ENCODE results near the gene PTPRO. TPM values are rescaled to one million over a fixed set of nuclear protein-coding genes. Genes with fewer than 3 reads are reported as not detected.

Gene PTPRO
- total and polyA plus RNA-seq, 9 donors, result 0.74 to 1.5 (median 1.0) TPM

GRCh38 chr12:15502211-15502610, 179.9 kb downstream of the PTPRO start:
- WGBS (ENCODE audit: insufficient coverage), result no CpG with 5 or more reads among the region's 2 CpGs
- H3K36me3 ChIP-seq (ENCODE audit: control insufficient read depth, insufficient read depth, low read length), result no peaks in the 10 kb centered on the region
- no peak for DNase-seq
- no peak overlapping the region for H3K27ac ChIP-seq (ENCODE audit: low read length)
- H3K4me3 ChIP-seq (ENCODE audit: low read length), result no peak overlapping the region
- no peaks in the 10 kb centered on the region for H3K27me3 ChIP-seq (ENCODE audit: control insufficient read depth, insufficient read depth, low read length)
- H3K9me3 ChIP-seq (replicated peaks; ENCODE audit: control insufficient read depth, low read depth, low read length), result no peaks in the 10 kb centered on the region
- no peaks in the 10 kb centered on the region for H3K4me1 ChIP-seq (ENCODE audit: control insufficient read depth, insufficient read depth, low read length)

GRCh38 chr12:15505616-15506015, 183.3 kb downstream of the PTPRO start:
- no peak overlapping the region for H3K27ac ChIP-seq (ENCODE audit: low read length)
- WGBS (ENCODE audit: insufficient coverage), result no CpG with 5 or more reads among the region's 4 CpGs
- H3K36me3 ChIP-seq (ENCODE audit: control insufficient read depth, insufficient read depth, low read length), result no peaks in the 10 kb centered on the region
- no peak overlapping the region for H3K4me3 ChIP-seq (ENCODE audit: low read length)
- no peaks in the 10 kb centered on the region for H3K27me3 ChIP-seq (ENCODE audit: control insufficient read depth, insufficient read depth, low read length)
- DNase-seq, result peak; percentile 25
- no peaks in the 10 kb centered on the region for H3K9me3 ChIP-seq (replicated peaks; ENCODE audit: control insufficient read depth, low read depth, low read length)
- H3K4me1 ChIP-seq (ENCODE audit: control insufficient read depth, insufficient read depth, low read length), result no peaks in the 10 kb centered on the region

- Histone ChIP-seq H3K4me3 (ENCODE audit: low read length) (no peak overlapping the region), H3K36me3 (ENCODE audit: control insufficient read depth, insufficient read depth, low read length) (no peaks in the 10 kb centered on the region), H3K9me3 (replicated peaks; ENCODE audit: control insufficient read depth, low read depth, low read length) (no peaks in the 10 kb centered on the region), H3K27ac (ENCODE audit: low read length) (no peak overlapping the region), H3K27me3 (ENCODE audit: control insufficient read depth, insufficient read depth, low read length) (no peaks in the 10 kb centered on the region), H3K4me1 (ENCODE audit: control insufficient read depth, insufficient read depth, low read length) (no peaks in the 10 kb centered on the region)
- WGBS (ENCODE audit: insufficient coverage), result no CpG with 5 or more reads among the region's 4 CpGs
- no peak for DNase-seq
Observed at GRCh38 chr12:15515010-15515409, 192.7 kb downstream of the PTPRO start.

GRCh38 chr12:15520083-15520482, 197.8 kb downstream of the PTPRO start:
- Histone ChIP-seq H3K27ac (ENCODE audit: low read length) (no peak overlapping the region), H3K36me3 (ENCODE audit: control insufficient read depth, insufficient read depth, low read length) (no peaks in the 10 kb centered on the region), H3K27me3 (ENCODE audit: control insufficient read depth, insufficient read depth, low read length) (no peaks in the 10 kb centered on the region), H3K4me3 (ENCODE audit: low read length) (no peak overlapping the region), H3K9me3 (replicated peaks; ENCODE audit: control insufficient read depth, low read depth, low read length) (no peaks in the 10 kb centered on the region), H3K4me1 (ENCODE audit: control insufficient read depth, insufficient read depth, low read length) (no peaks in the 10 kb centered on the region)
- no peak for DNase-seq
- no CpG with 5 or more reads among the region's 2 CpGs for WGBS (ENCODE audit: insufficient coverage)

GRCh38 chr12:15520844-15521243, 198.5 kb downstream of the PTPRO start:
- H3K9me3 ChIP-seq (replicated peaks; ENCODE audit: control insufficient read depth, low read depth, low read length), result no peaks in the 10 kb centered on the region
- H3K27me3 ChIP-seq (ENCODE audit: control insufficient read depth, insufficient read depth, low read length), result no peaks in the 10 kb centered on the region
- DNase-seq, result no peak
- no peak overlapping the region for H3K4me3 ChIP-seq (ENCODE audit: low read length)
- H3K4me1 ChIP-seq (ENCODE audit: control insufficient read depth, insufficient read depth, low read length), result no peaks in the 10 kb centered on the region
- WGBS (ENCODE audit: insufficient coverage), result 47% methylated on average over 3 of the region's 6 CpGs
- H3K36me3 ChIP-seq (ENCODE audit: control insufficient read depth, insufficient read depth, low read length), result no peaks in the 10 kb centered on the region
- H3K27ac ChIP-seq (ENCODE audit: low read length), result no peak overlapping the region

GRCh38 chr12:15522574-15523187, 200.4 kb downstream of the PTPRO start:
- no peaks in the 10 kb centered on the region for H3K9me3 ChIP-seq (replicated peaks; ENCODE audit: control insufficient read depth, low read depth, low read length)
- no peaks in the 10 kb centered on the region for H3K27me3 ChIP-seq (ENCODE audit: control insufficient read depth, insufficient read depth, low read length)
- no peak overlapping the region for H3K27ac ChIP-seq (ENCODE audit: low read length)
- WGBS (ENCODE audit: insufficient coverage), result no CpG with 5 or more reads among the region's 3 CpGs
- peak; percentile 71 for DNase-seq
- H3K4me3 ChIP-seq (ENCODE audit: low read length), result no peak overlapping the region
- no peaks in the 10 kb centered on the region for H3K4me1 ChIP-seq (ENCODE audit: control insufficient read depth, insufficient read depth, low read length)
- H3K36me3 ChIP-seq (ENCODE audit: control insufficient read depth, insufficient read depth, low read length), result no peaks in the 10 kb centered on the region

- WGBS (ENCODE audit: insufficient coverage), result no CpG with 5 or more reads among the region's 2 CpGs
- H3K9me3 ChIP-seq (replicated peaks; ENCODE audit: control insufficient read depth, low read depth, low read length), result no peaks in the 10 kb centered on the region
- no peak overlapping the region for H3K27ac ChIP-seq (ENCODE audit: low read length)
- H3K36me3 ChIP-seq (ENCODE audit: control insufficient read depth, insufficient read depth, low read length), result no peaks in the 10 kb centered on the region
- H3K4me3 ChIP-seq (ENCODE audit: low read length), result no peak overlapping the region
- no peaks in the 10 kb centered on the region for H3K27me3 ChIP-seq (ENCODE audit: control insufficient read depth, insufficient read depth, low read length)
- no peaks in the 10 kb centered on the region for H3K4me1 ChIP-seq (ENCODE audit: control insufficient read depth, insufficient read depth, low read length)
- no peak for DNase-seq
Observed at GRCh38 chr12:15525441-15525840, 203.1 kb downstream of the PTPRO start.

- WGBS (ENCODE audit: insufficient coverage), result no CpG with 5 or more reads among the region's 4 CpGs
Observed at GRCh38 chr12:15526033-15526432, 203.7 kb downstream of the PTPRO start.

GRCh38 chr12:15527201-15528080, 205.1 kb downstream of the PTPRO start:
- H3K36me3 ChIP-seq (ENCODE audit: control insufficient read depth, insufficient read depth, low read length), result no peaks in the 10 kb centered on the region
- no peaks in the 10 kb centered on the region for H3K27me3 ChIP-seq (ENCODE audit: control insufficient read depth, insufficient read depth, low read length)
- H3K4me1 ChIP-seq (ENCODE audit: control insufficient read depth, insufficient read depth, low read length), result no peaks in the 10 kb centered on the region
- WGBS (ENCODE audit: insufficient coverage), result 48% methylated on average over 2 of the region's 8 CpGs
- no peak overlapping the region for H3K4me3 ChIP-seq (ENCODE audit: low read length)
- no peaks in the 10 kb centered on the region for H3K9me3 ChIP-seq (replicated peaks; ENCODE audit: control insufficient read depth, low read depth, low read length)
- no peak overlapping the region for H3K27ac ChIP-seq (ENCODE audit: low read length)
- DNase-seq, result peak; percentile 77

More at GRCh38 chr12:15526033-15526432, 203.7 kb downstream of the PTPRO start:
- DNase-seq, result no peak
- Histone ChIP-seq H3K4me1 (ENCODE audit: control insufficient read depth, insufficient read depth, low read length) (no peaks in the 10 kb centered on the region), H3K4me3 (ENCODE audit: low read length) (no peak overlapping the region), H3K9me3 (replicated peaks; ENCODE audit: control insufficient read depth, low read depth, low read length) (no peaks in the 10 kb centered on the region), H3K27me3 (ENCODE audit: control insufficient read depth, insufficient read depth, low read length) (no peaks in the 10 kb centered on the region), H3K27ac (ENCODE audit: low read length) (no peak overlapping the region), H3K36me3 (ENCODE audit: control insufficient read depth, insufficient read depth, low read length) (no peaks in the 10 kb centered on the region)

GRCh38 chr12:15528666-15529065, 206.4 kb downstream of the PTPRO start:
- no peaks in the 10 kb centered on the region for H3K27me3 ChIP-seq (ENCODE audit: control insufficient read depth, insufficient read depth, low read length)
- H3K4me1 ChIP-seq (ENCODE audit: control insufficient read depth, insufficient read depth, low read length), result no peaks in the 10 kb centered on the region
- no peak for DNase-seq
- H3K36me3 ChIP-seq (ENCODE audit: control insufficient read depth, insufficient read depth, low read length), result no peaks in the 10 kb centered on the region
- no peak overlapping the region for H3K27ac ChIP-seq (ENCODE audit: low read length)
- H3K9me3 ChIP-seq (replicated peaks; ENCODE audit: control insufficient read depth, low read depth, low read length), result no peaks in the 10 kb centered on the region
- WGBS (ENCODE audit: insufficient coverage), result no CpG with 5 or more reads among the region's 2 CpGs
- no peak overlapping the region for H3K4me3 ChIP-seq (ENCODE audit: low read length)

Data from muscle of leg (tissue), 11 donors.